RWPE1 (cell line): ENCODE measurements around the gene EXOSC9.

ENCODE experiments used
- CTCF ChIA-PET: fragments of 350-600 bp; sonication (Branson Sonifier 250); formaldehyde crosslinking; extraction: SDS; loops from one replicate; lab custom pipeline; 2021; lab: Yijun Ruan, JAX
- POLR2A ChIA-PET: fragments of 400-600 bp; formaldehyde crosslinking; extraction: SDS; loops from one replicate; lab custom pipeline; 2020; ENCODE audit warnings: antibody characterized with exemption; ENCODE audit not compliant: low non-redundant PET; lab: Yijun Ruan, JAX
- DNase-seq: peaks from one replicate; pipeline ENCODE4 v3.0.0; 2012; ENCODE audit warnings: low spot score
- H3K27ac ChIP-seq: fragments of 450-650 bp; 2 replicates; pipeline ENCODE4 v1.5.1; 2017
- TF ChIP-seq, protein P1 (sequence below): fragments of 450-650 bp; conservative IDR thresholded peaks from 2 replicates; pipeline ENCODE4 v1.5.1; 2017; ENCODE audit warnings: low read depth, mild to moderate bottlenecking

The EXOSC9 gene

DNA sequence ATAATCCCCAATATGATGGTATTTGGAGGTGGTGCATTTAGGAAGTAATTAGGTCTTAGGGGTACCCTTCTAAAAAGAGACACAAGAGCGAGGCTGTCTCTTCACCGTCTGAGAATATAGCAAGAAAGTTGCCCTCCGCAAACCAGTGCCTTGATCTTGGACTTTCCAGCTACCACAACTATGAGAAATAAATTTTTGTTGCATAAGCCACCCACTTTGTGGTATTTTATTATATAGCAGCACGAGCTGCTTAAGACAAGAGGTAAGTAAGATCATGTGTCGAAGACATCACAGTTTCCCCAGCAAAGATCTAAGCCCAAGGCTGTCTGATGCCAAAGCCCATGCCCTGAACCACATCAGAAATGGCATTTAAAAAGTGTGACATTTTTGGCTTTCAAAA is 9.6 kb upstream of the EXOSC9 start:
- CTCF ChIA-PET = no interaction called here
- POLR2A ChIA-PET = no interaction called here
- TF ChIP-seq, protein P1, sequence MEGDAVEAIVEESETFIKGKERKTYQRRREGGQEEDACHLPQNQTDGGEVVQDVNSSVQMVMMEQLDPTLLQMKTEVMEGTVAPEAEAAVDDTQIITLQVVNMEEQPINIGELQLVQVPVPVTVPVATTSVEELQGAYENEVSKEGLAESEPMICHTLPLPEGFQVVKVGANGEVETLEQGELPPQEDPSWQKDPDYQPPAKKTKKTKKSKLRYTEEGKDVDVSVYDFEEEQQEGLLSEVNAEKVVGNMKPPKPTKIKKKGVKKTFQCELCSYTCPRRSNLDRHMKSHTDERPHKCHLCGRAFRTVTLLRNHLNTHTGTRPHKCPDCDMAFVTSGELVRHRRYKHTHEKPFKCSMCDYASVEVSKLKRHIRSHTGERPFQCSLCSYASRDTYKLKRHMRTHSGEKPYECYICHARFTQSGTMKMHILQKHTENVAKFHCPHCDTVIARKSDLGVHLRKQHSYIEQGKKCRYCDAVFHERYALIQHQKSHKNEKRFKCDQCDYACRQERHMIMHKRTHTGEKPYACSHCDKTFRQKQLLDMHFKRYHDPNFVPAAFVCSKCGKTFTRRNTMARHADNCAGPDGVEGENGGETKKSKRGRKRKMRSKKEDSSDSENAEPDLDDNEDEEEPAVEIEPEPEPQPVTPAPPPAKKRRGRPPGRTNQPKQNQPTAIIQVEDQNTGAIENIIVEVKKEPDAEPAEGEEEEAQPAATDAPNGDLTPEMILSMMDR = no peak
- no peak overlapping the region for H3K27ac ChIP-seq
- DNase-seq = no peak

GRCh38 chr4:121792966-121793365 is 8.2 kb upstream of the EXOSC9 start:
- no peak overlapping the region for H3K27ac ChIP-seq
- ChIA-PET CTCF (interaction anchor here (0.5 to 0.7 kb wide), 2 partner anchors 1121 to 1470 kb away, joined by 3 read pairs; no protein-coding TSS in a partner anchor), POLR2A (no interaction called here)
- TF ChIP-seq, protein P1 = no peak
- no peak for DNase-seq

GRCh38 chr4:121794505-121795188 is 6.5 kb upstream of the EXOSC9 start:
- no peak overlapping the region for H3K27ac ChIP-seq
- TF ChIP-seq, protein P1 = no peak
- POLR2A ChIA-PET = no interaction called here
- CTCF ChIA-PET = no interaction called here
- no peak for DNase-seq

DNA sequence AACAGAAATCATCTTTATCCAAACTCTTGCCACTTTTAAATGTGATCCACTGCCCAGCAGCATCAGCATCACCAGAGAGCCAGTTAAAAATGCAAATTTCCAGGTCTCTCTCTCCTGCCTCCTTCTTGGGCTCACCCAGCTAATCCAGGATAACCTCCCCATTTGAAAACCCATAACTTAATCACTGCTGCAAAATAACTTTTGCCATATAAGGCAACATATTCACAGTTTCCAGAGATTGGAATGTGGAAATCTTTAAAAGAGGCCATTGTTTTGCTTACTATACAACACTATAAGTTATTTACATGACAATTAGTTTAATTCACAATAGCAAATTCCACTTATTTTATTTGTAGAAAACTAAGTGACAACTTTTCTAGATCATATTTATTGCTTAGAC is 4.8 kb upstream of the EXOSC9 start:
- no peak for DNase-seq
- TF ChIP-seq, protein P1 = no peak
- ChIA-PET CTCF (interaction anchor here (0.7 kb wide), 1 partner anchor 37 kb away, joined by 5 read pairs; no protein-coding TSS in a partner anchor), POLR2A (no interaction called here)
- no peak overlapping the region for H3K27ac ChIP-seq

DNA sequence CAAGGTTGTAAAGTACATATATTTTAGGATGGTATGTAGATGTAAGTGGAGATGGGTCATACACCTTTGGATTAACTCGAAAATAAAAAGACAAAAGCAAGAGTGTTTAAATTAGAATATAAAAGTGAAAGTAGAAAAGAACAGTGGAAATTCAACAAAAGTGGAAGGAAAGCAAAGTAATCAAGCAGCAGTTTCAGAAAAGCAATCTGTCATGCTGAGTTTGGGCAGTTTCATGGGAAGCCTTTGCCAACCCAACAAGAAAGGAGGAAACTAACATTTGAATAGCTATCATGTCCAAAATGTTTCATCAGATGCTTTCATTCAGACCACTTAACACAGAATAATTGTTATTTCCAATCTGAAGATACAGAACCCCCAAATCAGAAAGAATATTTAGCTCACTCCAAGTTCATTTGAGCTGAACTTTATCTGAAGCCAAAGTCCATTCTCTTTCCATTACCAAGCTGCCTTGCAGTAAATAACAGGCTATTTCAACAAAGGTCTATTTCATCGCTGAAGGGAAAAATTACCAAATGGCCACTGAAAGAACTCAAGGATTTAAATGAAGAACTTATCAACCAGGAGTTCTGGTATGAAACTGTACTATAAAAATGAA is 1.8 kb upstream of the EXOSC9 start:
- TF ChIP-seq, protein P1 = no peak
- ChIA-PET POLR2A (no interaction called here), CTCF (interaction anchor here (0.7 kb wide), 1 partner anchor 337 kb away, joined by 3 read pairs; no protein-coding TSS in a partner anchor)
- DNase-seq = no peak
- no peak overlapping the region for H3K27ac ChIP-seq

DNA sequence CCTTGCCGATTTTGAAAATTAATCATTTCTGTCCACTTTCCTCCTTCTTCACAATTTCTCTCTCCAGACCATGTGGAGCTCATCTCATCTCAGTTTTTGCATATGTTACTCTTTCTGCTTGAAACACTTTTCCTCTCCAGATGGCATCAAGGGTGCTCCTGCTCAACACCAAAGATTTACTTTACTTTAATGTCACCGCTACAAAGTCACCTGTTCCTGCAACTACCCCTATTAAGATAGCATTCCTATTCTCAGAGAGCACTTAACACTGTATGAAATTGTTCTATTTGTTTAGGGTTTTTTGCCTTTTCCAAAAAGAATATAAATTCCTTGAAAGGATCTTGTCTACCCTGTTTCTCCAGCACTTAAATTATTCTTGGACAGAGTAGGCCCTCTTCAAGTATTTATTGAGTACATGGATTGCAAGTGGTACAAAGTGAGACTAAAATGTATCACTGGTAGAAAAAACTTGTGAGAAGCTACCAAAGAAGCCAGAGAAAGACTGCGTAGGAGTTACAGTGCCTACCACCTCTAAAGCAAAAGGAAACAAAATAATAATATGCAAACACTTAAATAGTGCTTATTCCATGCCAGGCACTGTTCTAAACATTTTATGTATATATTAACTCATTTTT is 1.1 kb upstream of the EXOSC9 start:
- H3K27ac ChIP-seq = no peak overlapping the region
- DNase-seq = no peak
- TF ChIP-seq, protein P1 = no peak
- CTCF ChIA-PET = no interaction called here
- POLR2A ChIA-PET = no interaction called here
